ENCODE measurements around the gene PRLR.
"Not testable (repeated sequence)": the region's sequence is repeated elsewhere in the genome, so short reads cannot be mapped to it uniquely, and the experiment has no call there.

PRLR gene

DNA sequence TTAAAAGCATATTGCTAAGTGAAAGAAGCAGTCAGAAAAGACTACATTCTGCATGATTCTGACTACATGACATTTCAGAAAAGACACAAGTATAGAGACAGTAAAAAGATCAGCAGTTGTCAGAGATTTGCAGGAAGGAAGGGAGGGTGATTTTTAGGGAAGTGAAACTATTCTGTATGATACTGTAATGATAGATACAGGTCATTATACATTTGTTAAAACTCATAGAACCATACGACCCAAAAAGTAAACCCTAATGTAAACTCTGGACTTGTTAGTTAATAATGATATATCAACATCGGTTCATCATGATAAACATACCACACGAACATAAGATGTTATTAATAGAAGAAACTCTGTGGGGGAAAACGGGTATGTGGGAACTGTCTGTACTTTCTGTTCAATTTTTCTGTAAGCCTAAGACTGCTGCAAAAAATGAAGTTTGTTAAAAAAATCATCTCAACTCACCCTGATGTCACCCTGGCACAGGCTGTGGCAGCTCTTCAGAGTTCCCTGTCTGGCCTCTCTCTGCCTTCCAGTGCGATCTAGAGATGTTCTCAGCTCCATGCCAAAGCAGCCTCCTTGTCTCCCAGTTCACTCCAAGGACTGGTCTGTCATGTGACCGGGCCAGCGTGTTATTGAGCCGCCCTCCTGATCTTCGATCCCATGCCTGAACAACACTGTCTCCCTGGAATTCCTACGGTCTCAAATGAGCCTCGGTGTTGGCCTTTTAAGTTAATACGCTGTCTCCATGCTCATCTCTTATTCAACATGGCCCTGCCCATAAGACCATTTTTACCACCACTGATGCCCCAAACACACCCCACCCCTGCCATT, 35.4 kb downstream of the PRLR start:
- DNase-seq = no peak

DNA sequence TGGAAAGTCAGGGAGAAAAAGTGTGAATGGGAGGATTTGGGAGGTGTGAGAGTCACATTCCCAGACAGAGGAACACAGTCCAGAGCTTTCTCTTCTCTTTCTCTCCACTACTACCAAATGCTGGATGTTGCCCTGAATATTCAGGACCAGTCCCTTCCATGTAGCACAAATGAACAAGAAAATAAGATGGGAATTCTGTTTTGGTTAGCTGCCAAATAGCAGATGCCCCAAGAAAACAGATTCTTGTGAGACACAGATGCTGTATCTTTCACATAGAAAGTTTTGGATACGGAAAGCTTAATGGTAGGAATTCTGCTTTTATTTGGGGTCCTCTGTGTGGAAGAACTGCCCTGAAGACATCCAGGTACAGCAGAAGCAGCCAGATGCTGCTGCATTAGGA, 37.8 kb downstream of the PRLR start:
- DNase-seq = no peak

DNA sequence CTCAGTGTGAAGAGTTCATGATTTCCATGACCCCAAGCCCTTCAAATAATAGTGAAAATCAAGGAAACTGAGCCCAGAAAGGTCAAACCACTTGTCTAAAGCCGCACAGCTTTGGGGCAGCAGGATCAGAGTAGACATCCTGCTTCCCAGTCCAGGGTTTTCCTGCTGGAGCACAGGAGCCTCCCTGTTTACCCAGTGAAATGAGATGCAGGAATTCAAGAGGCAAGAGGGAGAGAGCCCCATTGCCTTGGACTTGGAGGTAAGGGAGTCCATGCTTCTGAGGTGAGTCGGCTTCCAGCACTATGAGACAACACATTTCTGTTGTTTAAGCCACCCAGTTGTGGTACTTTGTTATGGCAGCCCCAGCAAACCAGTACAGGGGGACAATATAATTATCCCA, 40.5 kb downstream of the PRLR start:
- DNase-seq = not testable (repeated sequence)

DNA sequence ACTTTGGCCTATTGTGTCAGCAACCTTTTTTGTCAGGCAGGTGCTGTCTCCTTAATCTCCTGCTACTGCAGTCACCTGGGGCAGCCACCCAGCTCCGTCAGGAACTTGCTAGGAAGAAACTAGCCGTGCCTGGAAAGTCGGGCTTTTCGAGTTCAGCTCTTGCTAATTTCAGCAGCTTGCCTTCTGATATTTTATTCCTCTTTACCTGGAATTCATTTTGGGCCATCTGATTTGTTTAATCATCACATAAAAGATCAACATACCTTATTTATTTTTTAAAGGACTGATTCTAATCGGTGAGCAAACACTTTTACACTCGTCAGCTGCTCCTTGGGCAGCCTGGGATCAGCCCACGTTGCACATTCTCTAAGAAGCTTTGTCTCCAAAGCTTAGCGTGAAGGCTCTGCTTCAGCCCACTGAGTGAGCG, 42.2 kb downstream of the PRLR start:
- no peak for DNase-seq

DNA sequence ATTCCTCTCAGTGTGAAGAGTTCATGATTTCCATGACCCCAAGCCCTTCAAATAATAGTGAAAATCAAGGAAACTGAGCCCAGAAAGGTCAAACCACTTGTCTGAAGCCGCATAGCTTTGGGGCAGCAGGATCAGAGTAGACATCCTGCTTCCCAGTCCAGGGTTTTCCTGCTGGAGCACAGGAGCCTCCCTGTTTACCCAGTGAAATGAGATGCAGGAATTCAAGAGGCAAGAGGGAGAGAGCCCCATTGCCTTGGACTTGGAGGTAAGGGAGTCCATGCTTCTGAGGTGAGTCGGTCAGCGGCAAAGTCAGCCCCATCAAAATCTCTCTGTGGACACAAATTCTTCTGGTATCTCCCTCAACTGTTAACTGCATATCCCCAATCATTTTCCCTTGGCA, 42.7 kb downstream of the PRLR start:
- not testable (repeated sequence) for DNase-seq

DNA sequence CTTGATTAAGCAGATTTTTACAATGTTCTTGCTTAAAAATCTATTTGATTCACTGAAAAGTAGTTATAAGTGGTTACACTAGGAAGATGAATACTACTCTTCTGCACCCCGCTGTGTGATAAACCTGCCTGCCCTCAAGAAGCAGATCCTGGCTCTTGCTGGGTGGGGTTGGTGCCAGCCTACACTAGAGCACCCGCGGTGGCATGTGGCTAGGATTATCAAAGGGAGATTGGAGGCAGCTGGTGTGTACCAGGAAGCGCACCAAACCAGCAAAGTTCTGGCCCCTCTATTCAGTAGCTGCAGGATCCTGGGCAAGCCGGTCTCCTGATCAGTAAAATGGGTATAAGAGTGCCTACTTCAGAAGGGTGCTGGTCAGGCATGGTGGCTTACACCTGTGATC, 43.5 kb downstream of the PRLR start:
- DNase-seq = no peak

DNA sequence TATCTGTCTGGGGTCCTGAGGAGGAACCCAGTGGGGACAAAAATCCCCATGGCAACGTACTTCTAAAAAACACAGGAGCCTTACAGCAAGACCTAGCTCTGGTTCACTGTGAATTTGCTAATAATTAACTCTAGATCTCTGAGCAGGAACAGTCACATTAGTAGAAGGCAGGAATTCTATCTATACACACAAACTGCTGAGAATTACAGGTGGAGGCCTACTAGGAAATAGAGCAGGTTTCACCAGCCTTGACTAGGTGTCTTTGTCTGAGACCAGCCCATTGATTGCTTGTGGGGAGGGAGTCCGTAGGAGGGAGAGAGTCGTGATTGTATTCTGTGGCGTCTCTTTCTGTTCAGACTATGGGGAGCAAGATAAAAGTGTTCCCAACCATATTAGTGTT, 44.8 kb downstream of the PRLR start:
- no peak for DNase-seq

DNA sequence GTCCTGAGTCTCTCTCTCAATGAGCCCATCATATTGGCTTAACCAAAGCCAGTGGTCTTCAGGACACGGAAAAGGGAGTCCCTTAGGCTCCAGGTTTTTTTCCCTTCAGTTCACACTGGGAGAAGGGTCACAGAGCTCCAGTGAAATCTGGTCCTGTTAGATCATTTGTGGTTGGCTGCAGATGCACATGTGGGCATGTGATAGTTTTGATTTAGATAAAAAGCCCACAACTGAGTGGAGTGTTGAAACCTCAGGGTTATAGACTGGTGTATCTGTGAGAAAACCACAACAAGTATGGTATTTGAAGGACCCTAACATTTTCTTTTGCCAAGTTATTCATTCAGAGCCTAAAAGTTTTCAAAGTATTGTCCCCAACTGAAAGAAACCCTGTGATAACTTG, 46.7 kb downstream of the PRLR start:
- DNase-seq = no peak

DNA sequence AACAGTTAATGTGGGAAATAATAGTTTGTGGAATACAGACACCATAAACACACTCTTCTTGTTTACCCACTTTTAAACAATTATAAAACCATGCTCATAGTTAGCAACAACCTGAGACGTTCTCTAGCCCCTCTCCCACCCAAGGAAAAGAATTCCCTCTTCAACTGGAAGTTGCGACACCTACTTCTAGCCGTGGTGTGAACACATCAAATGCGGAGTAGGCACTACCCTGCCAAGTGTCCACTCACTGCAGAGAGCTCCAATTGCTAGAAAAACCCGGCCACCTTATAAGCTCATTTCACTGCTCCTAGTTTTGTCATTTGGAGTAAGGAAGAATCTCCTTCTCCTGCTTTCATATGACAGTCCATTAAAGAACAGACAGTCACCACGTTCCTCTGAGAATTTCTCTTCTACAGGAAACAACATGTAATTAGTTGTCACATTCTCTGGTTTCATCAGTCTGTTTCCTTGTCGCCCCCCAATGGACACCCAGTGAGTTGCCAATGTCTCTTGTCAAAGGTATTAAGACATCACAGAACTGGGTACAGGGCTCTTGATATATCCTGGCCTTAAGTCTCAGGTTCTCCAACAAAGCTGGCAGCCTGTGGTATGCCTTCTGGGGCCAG, 47.3 kb downstream of the PRLR start:
- peak; percentile 29 for DNase-seq

DNA sequence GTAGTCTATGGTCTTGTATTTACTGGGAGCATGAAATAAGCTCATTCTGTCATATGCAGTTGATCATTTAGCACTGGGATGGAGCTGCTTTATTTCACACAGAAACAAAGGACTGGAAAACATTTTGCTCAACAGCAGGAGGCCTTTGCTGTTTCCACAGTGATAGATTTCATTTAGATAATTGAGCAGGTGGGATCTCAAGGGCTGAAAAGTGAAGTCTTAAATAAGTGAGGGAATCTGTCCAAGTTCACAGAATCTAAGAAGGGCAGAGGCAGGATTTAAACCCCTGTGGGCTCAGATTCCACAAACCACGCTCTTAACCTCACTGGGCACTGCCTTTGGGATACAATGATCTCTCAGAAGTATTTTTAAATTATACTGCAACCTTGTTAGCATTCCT, 47.8 kb downstream of the PRLR start:
- no peak for DNase-seq

DNA sequence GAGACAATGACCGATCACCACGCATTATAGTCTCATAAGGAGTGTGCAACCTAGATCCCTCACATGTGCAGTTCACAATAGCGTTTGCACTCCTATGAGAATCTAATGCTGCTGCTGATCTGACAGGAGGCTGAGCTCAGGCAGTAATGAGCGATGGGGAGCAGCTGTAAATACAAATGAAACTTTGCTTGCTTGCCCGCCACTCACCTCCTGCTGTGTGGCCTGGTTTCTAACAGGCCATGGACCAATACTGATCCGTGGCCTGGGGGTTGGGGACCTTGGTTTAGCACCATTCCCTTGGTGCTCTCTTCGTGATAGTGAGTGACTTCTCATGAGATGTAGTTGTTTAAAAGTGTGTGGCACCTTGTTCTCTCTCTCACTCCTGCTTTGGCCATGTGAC, 50.2 kb downstream of the PRLR start:
- no peak for DNase-seq

DNA sequence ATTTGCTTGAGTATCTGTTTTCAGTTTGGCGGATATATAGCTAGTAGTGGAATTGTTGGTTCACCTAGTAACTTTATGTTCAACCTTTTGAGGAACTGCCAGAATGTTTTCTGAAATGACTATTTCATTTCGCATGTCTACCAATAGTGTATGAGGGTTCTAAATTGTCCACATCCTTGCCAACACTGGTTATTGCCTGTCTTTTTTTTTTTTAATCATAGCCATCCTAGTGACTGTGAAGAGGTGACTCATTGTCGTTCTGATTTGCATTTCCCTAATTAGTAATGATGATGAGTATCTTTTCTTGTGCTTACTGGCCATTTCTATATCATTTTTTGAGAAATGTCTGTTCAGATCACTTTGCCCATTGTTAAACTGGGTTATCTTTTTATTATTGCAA, 52.5 kb downstream of the PRLR start:
- DNase-seq = no peak

DNA sequence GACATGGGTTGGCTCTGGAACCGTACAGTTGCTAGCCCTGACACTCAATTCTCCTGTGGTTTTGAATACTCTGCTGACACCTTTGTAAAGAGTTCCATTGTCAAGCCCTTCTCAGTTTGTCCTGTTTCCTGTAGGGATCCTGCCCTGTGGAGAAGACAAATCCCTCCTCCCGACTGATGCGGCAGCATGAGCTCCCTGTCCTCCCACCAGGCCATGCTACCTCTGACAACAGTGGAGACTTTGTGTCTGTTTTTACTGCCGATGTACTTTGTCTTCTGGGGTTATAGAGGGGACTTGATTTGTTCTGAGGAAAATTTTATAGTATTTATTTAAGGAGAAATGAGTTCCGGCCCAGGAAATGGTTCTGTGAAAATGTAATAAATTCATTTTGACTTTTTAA, 57.8 kb downstream of the PRLR start:
- DNase-seq = no peak

DNA sequence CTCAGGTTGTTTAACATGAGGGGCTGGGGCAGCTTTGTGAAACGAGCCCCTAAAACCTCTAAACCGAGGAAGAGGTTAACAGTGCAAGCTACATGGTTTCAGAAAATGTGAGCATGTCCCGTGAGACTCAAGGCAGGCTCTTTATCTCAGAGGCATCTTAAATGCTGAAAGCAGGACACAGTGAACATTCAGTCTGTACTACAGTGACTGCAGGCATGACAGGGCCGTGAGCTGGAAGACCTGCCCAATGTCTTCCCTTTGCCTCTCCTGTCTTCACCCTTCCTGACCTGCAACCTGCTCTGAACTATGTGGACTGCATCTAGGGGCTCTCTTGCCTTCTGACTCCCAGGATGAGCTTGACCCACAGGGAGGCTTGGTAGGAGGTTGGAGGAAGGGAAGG, 58.3 kb downstream of the PRLR start:
- peak; percentile 5 for DNase-seq

DNA sequence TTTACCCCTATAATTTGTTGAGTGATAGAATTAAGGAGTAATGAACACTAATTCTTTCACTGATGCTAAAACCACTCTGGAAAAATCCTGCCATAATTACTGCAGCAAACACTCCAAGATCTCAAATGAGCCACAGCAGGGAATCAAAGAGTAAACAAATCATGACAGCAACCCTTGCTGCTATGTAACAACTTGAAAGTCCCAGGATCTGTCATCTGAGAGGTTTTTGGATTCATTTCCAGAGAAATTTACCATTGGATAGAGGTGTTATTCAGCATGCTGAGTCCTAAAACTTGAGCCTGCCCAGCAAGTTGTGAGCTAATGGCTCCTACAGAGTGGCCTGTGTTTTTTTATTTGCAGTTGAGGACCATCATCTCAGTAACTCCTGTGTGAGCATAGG, 59.2 kb downstream of the PRLR start:
- DNase-seq = no peak

DNA sequence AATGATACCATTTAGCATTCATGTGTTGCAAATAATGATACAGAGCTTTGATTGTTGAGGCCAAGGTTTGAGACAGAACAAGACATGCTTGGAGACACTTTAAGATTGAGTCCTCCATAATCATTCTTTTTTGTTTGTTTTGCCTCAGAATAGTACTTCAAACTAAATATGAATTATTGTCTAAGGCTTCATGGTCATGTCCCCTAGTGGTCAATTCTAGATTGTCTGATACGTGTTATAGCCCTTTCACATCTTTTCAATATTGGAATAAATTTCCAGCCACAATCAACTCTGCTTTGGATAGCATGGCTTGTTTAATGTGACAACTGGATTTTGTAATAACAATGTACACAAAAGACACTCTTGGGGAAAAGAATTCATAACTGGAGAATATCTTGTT, 64.2 kb downstream of the PRLR start:
- DNase-seq = no peak

DNA sequence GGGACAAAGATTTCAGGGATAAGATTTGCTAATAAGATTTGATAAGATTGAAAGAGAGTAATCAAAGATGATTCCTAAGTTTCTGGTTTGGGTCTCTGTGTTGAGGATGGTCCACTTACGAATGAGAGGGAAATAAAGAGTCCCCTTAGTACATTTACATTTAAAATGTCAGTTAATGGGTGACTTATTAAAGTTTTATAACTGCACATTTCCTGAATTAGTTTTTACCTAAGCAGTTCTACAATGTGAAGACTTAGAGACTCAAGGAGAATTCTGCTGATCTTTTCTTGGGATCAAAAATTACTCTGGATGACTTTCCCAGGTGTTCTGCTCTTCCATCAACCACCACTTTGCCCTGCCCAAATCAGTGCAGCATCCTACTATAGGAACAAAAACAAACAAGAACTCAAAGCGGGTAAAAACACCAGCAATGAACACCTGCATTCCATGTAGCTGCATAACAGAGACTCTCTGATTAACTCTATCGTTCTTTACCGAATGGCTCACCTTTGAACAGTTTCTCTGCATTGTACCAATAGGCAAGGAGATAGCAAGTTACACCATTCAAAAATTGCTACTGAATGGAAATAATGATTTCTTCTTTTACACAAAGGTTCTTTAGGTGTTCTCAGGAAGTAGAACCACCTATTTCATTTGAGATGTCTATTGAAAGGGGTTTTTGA, 65.3 kb downstream of the PRLR start:
- DNase-seq = no peak

DNA sequence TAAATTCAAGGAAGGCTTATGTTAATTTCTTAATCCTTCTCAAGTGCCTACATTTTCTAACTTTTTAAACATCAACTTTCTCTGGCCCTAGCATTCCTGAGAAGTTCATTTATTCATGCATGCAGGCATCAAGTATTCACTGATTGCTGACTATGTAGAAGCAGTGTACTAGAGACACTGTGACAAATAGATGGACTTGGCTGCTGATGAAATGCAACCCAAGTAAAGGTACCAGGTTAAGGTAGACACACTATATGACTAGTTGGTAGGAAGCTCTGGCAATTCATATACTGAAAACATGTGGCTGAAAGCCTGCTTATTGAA, 66.6 kb downstream of the PRLR start:
- DNase-seq = no peak

DNA sequence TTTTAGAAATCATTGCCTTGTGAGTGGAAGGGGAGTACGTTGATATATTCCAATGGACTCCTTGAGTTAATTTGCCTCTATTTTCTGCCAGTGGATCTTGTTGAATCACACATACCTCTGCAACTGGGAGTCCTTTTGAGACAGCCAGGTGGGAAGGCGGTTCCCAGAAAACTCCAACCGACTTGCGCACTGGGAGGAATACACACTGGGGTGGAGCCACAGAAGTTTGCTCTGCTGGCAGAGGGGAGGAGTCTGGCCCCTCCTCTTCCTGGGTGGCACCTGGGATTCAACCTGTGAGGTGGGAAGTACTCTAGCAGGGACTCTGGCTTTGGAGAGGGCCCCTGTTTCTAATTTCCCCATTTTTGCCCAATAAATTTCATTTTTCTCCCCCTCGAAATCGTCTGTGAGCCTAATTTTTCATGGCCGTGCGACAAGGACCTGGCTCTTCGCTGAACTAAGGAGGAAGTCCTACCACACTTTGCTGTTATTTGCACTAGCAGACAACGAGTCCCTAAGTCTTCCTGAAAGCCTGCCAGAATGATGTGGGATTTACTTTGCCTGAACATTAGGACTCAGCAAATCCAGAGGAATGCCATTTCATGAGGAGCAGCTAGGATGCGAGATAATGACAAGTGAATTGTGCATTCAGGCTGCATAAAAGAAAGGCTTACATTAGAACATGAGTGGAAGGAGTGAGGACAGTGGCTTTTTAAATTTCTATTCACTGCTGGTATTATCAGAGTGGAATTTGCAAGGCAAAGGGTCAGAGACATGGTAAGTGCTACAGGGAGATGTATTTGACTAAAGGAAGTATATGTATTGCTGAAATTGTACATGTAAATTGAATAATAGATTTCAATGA, 67.2 kb downstream of the PRLR start:
- no peak for DNase-seq

DNA sequence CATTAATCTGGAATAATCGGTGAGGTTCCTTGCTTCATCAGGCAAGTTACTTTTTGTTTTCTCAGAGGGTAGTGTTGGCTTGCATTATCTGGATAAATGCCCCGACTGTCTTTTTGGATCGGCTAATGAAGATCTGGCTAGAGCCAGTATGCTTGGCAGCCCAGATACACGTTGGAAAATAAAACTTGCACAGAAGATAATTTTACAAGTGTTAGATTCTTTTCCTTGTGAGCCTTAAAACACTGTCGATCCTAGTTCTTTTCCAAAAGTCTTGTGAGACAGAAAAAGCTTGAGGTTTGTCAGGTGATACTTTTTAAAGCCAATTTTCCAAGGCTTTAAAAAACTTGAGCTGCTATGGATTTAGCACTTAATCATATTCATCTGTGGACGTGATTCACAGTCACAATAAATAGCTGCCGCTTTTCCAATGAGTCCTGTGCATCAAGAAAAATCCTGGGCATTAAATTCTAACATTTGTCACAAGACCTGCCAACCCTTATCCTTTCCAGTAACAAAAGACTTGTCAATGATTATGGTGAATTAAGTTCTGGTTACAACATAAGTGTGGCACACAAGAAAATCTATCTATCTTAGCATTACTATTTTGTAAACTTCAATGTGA, 68.5 kb downstream of the PRLR start:
- peak; percentile 28 for DNase-seq

DNA sequence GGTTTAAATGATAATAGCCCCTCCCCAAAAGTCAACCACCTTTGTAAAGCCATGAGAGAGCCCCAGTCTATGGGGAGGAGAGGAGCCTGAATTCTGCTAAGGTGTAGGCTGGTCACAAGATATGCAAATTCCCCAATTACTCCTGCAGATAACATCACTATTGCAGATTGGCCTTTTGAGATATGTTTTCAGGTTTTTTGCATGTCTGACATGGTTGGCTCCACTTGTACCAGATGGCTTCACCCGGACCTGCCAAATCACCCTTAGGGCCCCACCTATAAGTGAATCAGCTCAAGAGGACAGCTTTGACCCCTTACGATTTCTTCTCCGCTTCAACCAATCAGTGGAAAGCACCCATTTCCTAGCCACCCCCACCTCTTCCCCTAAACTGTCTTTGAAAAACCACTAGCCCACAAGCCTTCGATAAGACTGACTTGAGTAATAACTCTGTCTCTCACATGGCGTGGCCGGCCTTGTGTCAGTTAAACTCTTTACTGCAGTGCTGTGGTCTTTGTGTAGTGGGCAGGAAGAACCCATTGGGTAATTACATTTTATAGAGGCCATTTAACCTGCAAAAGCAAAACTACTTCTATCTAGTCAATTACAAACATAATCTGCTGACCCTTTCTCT, 69.7 kb downstream of the PRLR start:
- no peak for DNase-seq

DNA sequence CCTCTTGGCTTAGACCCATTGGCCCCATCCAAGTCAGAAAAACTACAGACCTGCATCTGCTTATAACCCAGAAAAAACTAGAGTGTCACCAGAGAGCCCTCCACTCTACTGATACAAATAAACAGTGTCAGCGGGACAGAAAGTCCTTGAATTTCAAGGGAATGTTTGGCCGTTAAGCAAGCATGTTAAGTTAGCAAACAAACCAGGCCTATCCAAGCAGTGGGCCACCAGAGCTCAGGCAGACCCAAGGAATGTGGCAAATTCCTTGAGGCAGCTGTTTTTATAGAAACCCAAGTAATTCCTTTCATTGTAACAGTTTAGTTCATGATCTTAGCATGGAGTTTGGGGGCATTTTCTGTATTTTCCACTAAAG, 70.9 kb downstream of the PRLR start:
- no peak for DNase-seq
